ENCODE data around the gene CAMKMT.

CAMKMT gene

DNA sequence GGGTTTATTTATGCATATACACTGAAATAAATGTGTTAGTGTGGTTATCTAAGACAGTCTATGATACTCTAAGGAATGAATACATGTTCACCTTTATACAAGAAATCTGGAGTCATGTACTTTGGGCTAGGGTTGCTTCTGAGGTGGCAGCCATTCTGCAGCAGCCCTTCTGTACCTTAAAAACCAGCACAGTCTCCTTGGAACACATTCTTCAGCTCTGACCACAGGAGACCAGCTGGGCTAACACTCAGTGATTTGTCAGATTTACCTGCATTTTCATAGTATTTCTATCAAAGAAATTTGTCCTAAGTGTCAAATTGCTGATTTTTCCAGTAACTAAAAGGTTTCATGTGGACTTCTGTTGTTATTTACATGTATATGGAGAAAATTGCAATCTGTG, 167.7 kb downstream of the CAMKMT start:
- DNase-seq (ENCODE audit: low read depth), result no peak
- TF ChIP-seq, protein P1, sequence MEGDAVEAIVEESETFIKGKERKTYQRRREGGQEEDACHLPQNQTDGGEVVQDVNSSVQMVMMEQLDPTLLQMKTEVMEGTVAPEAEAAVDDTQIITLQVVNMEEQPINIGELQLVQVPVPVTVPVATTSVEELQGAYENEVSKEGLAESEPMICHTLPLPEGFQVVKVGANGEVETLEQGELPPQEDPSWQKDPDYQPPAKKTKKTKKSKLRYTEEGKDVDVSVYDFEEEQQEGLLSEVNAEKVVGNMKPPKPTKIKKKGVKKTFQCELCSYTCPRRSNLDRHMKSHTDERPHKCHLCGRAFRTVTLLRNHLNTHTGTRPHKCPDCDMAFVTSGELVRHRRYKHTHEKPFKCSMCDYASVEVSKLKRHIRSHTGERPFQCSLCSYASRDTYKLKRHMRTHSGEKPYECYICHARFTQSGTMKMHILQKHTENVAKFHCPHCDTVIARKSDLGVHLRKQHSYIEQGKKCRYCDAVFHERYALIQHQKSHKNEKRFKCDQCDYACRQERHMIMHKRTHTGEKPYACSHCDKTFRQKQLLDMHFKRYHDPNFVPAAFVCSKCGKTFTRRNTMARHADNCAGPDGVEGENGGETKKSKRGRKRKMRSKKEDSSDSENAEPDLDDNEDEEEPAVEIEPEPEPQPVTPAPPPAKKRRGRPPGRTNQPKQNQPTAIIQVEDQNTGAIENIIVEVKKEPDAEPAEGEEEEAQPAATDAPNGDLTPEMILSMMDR (IDR thresholded peaks at IDR 0.05; ENCODE audit: low read depth, low read length, missing control alignments), result no peak
- no peak overlapping the region for H3K4me3 ChIP-seq (ENCODE audit: low read depth, low read length)

DNA sequence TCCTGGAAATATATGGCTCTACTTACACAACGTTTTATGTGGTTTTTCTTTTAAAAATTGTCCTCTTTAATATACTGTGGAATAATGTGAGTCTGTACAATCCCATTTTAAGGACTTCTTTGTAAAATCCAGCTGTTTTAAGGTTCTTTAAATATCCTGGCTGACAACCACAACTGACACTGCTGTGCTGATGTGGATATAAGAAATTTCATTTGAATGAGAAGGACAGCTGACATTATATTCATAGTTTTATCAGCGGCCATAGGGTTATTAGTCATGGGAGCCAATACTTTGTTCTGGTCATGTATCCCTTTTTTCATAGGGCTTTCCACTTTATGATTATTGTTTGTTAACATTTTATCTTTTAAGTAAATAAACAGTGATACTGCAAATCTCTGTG, 169.5 kb downstream of the CAMKMT start:
- TF ChIP-seq, protein P1 (IDR thresholded peaks at IDR 0.05; ENCODE audit: low read depth, low read length, missing control alignments), result no peak
- no peak overlapping the region for H3K4me3 ChIP-seq (ENCODE audit: low read depth, low read length)
- DNase-seq (ENCODE audit: low read depth), result no peak

DNA sequence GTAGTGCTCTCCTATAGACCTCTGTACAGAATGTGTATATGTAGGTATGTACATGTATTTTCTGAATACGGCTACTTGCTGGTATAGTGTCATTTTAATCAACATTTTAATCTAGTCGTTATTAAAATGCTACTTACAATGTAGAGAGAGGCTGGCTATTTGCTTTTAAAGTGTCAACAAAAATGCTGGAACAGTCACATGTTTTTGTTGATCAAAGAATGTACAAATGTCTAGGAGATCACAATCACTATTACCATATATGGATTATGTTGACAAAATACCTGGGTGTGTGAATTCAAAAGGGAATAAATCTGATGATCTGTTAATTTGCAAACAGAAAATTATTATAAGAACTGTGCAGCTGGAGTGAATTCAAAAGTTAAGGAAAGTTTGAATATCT, 170.3 kb downstream of the CAMKMT start:
- DNase-seq (ENCODE audit: low read depth), result no peak
- TF ChIP-seq, protein P1 (IDR thresholded peaks at IDR 0.05; ENCODE audit: low read depth, low read length, missing control alignments), result no peak
- H3K4me3 ChIP-seq (ENCODE audit: low read depth, low read length), result no peak overlapping the region

DNA sequence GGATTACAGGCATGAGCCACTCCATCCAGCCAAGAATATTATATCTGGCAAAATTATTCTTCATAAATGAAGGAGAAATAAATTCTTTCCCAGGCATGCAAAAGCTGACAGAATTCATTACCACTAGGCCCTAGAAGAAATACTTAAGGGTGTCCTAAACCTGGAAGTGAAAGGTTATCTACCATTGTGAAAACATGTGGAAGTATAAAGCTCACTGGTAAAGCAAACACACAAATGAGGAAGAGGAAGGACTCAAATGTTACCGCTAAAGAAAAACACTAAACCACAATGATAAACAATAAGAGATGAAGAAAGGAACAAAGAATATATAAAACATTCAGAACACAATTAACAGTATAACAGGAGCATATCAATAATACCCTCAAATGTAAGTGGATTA, 171.8 kb downstream of the CAMKMT start:
- TF ChIP-seq, protein P1 (IDR thresholded peaks at IDR 0.05; ENCODE audit: low read depth, low read length, missing control alignments), result no peak
- no peak overlapping the region for H3K4me3 ChIP-seq (ENCODE audit: low read depth, low read length)
- DNase-seq (ENCODE audit: low read depth), result no peak

DNA sequence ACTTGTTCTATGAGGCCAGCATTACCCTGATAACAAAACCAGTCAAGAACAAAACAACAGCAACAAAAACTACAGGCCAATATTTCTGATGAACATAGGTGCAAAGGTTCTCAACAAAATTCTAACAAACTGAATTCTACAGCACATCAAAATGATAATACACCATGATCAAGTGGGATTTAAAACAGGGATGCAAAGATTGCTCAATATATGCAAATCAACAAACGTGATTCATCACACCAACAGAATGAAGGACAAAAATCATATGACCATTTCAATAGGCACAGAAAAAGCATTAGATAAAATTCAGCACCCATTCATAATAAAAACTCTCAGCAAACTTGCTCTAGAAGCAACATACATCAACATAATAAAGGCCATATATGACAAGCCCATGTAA, 173.6 kb downstream of the CAMKMT start:
- TF ChIP-seq, protein P1 (IDR thresholded peaks at IDR 0.05; ENCODE audit: low read depth, low read length, missing control alignments), result no peak
- DNase-seq (ENCODE audit: low read depth), result no peak
- no peak overlapping the region for H3K4me3 ChIP-seq (ENCODE audit: low read depth, low read length)

DNA sequence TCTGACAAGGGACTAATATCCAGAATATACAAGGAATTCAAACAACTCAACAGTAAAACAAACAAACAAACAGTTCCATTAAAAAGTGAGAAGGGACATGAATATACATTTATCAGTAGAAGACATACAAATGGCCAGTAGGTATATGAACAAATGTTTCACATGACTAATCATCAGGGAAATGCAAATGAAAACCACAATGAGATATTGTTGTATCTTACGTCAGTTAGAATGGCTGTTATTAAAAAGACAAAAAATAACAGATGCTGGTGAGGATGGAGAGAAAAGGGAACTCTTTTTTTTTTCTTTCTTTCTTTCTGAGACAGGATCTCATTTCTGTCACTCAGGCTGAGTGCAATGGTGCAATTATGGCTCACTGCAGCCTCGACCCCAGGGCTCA, 175.5 kb downstream of the CAMKMT start:
- H3K4me3 ChIP-seq (ENCODE audit: low read depth, low read length), result no peak overlapping the region
- DNase-seq (ENCODE audit: low read depth), result no peak
- TF ChIP-seq, protein P1 (IDR thresholded peaks at IDR 0.05; ENCODE audit: low read depth, low read length, missing control alignments), result no peak

DNA sequence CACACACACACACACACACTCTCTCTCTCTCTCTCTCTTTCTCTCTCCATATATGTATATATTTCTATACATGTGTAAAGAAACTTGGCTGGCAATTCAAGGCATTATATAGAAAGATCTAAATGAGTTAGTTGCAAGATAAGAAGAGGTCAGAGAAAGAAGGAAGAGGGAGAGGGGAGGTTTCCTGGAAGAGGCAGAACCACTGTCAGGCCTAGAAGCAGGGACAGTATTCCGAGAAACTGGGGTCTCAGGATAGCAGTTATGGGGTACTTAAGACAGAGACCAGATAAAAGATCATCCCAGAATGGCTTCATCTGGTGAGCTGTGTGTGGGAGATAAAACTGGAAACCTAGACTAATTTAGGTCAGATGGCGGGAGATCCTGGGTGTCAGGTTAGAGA, 180.8 kb downstream of the CAMKMT start:
- no peak overlapping the region for H3K4me3 ChIP-seq (ENCODE audit: low read depth, low read length)
- TF ChIP-seq, protein P1 (IDR thresholded peaks at IDR 0.05; ENCODE audit: low read depth, low read length, missing control alignments), result no peak
- no peak for DNase-seq (ENCODE audit: low read depth)

Measured in GM12864 (cell line).